SH-SY5Y (cell line): ENCODE results near the gene AOPEP.

Experiments used
- GATA2 ChIP-seq: IDR thresholded peaks from 2 replicates; pipeline ENCODE4 v1.6.1; 2011; ENCODE audit warnings: mild to moderate bottlenecking, low read depth, low read length
- GATA3 ChIP-seq: IDR thresholded peaks from 2 replicates; pipeline ENCODE4 v1.6.1; 2011; ENCODE audit warnings: low read depth, mild to moderate bottlenecking, low read length, moderate library complexity

DNA sequence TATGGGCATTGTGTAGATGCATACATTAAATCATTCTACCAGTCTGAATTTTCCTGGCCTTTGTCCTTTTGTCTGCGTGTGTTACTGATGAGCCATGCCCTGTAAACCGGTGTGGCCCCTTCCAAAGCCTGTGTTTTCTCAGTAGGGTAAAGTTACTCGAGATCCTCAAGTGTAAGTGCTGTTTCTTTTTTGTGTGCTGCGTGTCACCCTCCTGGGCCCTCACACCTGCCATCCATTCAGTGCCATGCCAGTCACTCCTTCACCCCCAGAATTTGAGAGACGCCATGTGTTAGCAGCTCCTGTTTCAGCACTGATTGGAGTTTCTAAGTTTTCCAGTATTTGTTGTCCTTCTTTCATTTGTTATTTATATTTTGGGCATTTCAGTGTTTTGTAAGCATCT lies 302.8 kb downstream of the AOPEP start:
- no peak for TF ChIP-seq GATA3
- TF ChIP-seq GATA2 = no peak
